HepG2 (cell line): Measurements from ENCODE around the gene AKAP10. TPM values are rescaled to one million over a fixed set of nuclear protein-coding genes. Genes with fewer than 3 reads are reported as not detected.

Source experiments
- ATAC-seq: fragments of 200-7000 bp; cut with Tn5 transposase; 3 replicates; pipeline ENCODE4 v1.9.1; 2020; ENCODE audit warnings: mild to moderate bottlenecking, moderate library complexity
- BruUV-seq: library from RNA; stranded (reverse); fragments of 400-500 nt; replicated peaks from 2 replicates; lab custom pipeline; 2021; lab: Mats Ljungman, UMichigan
- CTCF ChIA-PET: fragments of 300-600 bp; formaldehyde crosslinking; extraction: SDS; loops from one replicate; lab custom pipeline; 2021; ENCODE audit warnings: low total read pairs, inconsistent platforms, low intra/inter-chr PET ratio; lab: Yijun Ruan, JAX
- POLR2A ChIA-PET: fragments of 350-600 bp; sonication (Branson Sonifier 250); formaldehyde crosslinking; loops from one replicate; lab custom pipeline; 2020; ENCODE audit warnings: antibody characterized with exemption, inconsistent platforms; lab: Yijun Ruan, JAX
- DNase-seq: peaks from one replicate; pipeline ENCODE4 v3.0.0-alpha.2; 2015; ENCODE audit warnings: low spot score
- FAIRE-seq: peaks from 3 replicates; lab custom pipeline; 2011; peaks lifted over from hg19 to GRCh38; lab: Jason Lieb, UNC
- H2AFZ ChIP-seq: one replicate; pipeline ENCODE4 v1.6.1; 2011; ENCODE audit warnings: low read length, inconsistent platforms
- H3K27ac ChIP-seq: fragments of 300-600 bp; 3 replicates; pipeline ENCODE4 v1.8.0; 2011; ENCODE audit warnings: mixed run types, mild to moderate bottlenecking, mixed read lengths, low read length, inconsistent platforms; ENCODE audit not compliant: insufficient read depth; ENCODE audit errors: extremely low read length
- H3K27me3 ChIP-seq, 2 experiments: fragments of 200-600 bp in 1 of 2; 2 replicates in 1 of 2; 3 replicates in 1 of 2; pipeline versions ENCODE4 v1.6.0 to v1.8.0; 2011; ENCODE audit warnings: low read length in 2 of 2, mild to moderate bottlenecking in 2 of 2, moderate library complexity in 2 of 2, inconsistent platforms in 1 of 2; ENCODE audit not compliant: insufficient read depth in 2 of 2, control insufficient read depth in 1 of 2
- H3K36me3 ChIP-seq, 2 experiments: fragments of 200-600 bp in 1 of 2; replicated peaks in 1 of 2; 2 replicates in 1 of 2; 3 replicates in 1 of 2; pipeline versions ENCODE4 v1.5.1 to v1.8.0; 2011; ENCODE audit warnings: low read length in 2 of 2, inconsistent platforms in 1 of 2; ENCODE audit not compliant: insufficient read depth in 2 of 2, control insufficient read depth in 1 of 2
- H3K4me1 ChIP-seq: 2 replicates; pipeline ENCODE4 v1.5.1; 2012; ENCODE audit warnings: low read length, inconsistent platforms; ENCODE audit not compliant: insufficient read depth
- H3K4me2 ChIP-seq: 2 replicates; pipeline ENCODE4 v1.6.0; 2011; ENCODE audit warnings: low read depth, low read length, inconsistent platforms
- H3K4me3 ChIP-seq, 3 experiments: fragments of 200-600 bp in 1 of 3; sonication (generic), shearing (Covaris generic) in 1 of 3; replicated peaks in 1 of 3; 2 replicates each; pipeline ENCODE4 v1.5.1; 2011 to 2016; ENCODE audit warnings: low read length in 3 of 3, inconsistent platforms in 2 of 3, low read depth in 2 of 3, mild to moderate bottlenecking in 2 of 3, control low read depth in 1 of 3, mixed read lengths in 1 of 3; ENCODE audit not compliant: insufficient read depth in 1 of 3
- H3K79me2 ChIP-seq: one replicate; pipeline ENCODE4 v1.6.1; 2011; ENCODE audit warnings: low read length, inconsistent platforms; ENCODE audit not compliant: insufficient read depth
- H3K9ac ChIP-seq: 2 replicates; pipeline ENCODE4 v1.6.0; 2011; ENCODE audit warnings: mild to moderate bottlenecking, low read depth, low read length, inconsistent platforms; ENCODE audit not compliant: insufficient read depth
- H3K9me3 ChIP-seq: 2 replicates; pipeline ENCODE4 v1.5.1; 2012; ENCODE audit warnings: mild to moderate bottlenecking, low read length
- H4K20me1 ChIP-seq: 2 replicates; pipeline ENCODE4 v1.6.0; 2011; ENCODE audit warnings: inconsistent platforms, mild to moderate bottlenecking, low read length, moderate library complexity; ENCODE audit not compliant: insufficient read depth
- ARHGAP35 ChIP-seq: sonication (generic); formaldehyde crosslinking; IDR thresholded peaks from 2 replicates; pipeline ENCODE4 v1.9.0; 2022; ENCODE audit warnings: mild to moderate bottlenecking, inconsistent platforms, moderate library complexity, missing genetic modification reagents, borderline replicate concordance
- GABPB1 ChIP-seq: IDR thresholded peaks from 2 replicates; pipeline ENCODE4 v1.6.1; 2016; ENCODE audit warnings: mild to moderate bottlenecking, missing genetic modification reagents, moderate library complexity, missing compliant biosample characterization
- HNRNPL ChIP-seq: fragments of 200-400 bp; formaldehyde crosslinking; IDR thresholded peaks from 2 replicates; pipeline ENCODE4 v1.6.1; 2017; ENCODE audit warnings: mild to moderate bottlenecking, low read depth, low read length
- HOXD1 ChIP-seq: sonication (generic); formaldehyde crosslinking; IDR thresholded peaks from 2 replicates; pipeline ENCODE4 v1.5.0; 2020; ENCODE audit warnings: missing genetic modification reagents
- KDM2A ChIP-seq: sonication (generic); formaldehyde crosslinking; IDR thresholded peaks from 2 replicates; pipeline ENCODE4 v1.4.0; 2020; ENCODE audit warnings: low read depth, missing genetic modification reagents, borderline replicate concordance
- KMT2B ChIP-seq: IDR thresholded peaks from 2 replicates; pipeline ENCODE4 v1.6.1; 2016; ENCODE audit warnings: missing genetic modification reagents, missing compliant biosample characterization
- PITX1 ChIP-seq: sonication (generic); formaldehyde crosslinking; IDR thresholded peaks from 2 replicates; pipeline ENCODE4 v1.5.1; 2020; ENCODE audit warnings: mild to moderate bottlenecking, missing genetic modification reagents
- RNF219 ChIP-seq: sonication (generic); formaldehyde crosslinking; IDR thresholded peaks from 2 replicates; pipeline ENCODE4 v1.5.0; 2020; ENCODE audit warnings: mild to moderate bottlenecking, missing genetic modification reagents
- STAG1 ChIP-seq: sonication (generic); formaldehyde crosslinking; IDR thresholded peaks from 2 replicates; pipeline ENCODE4 v1.4.0; 2020; ENCODE audit warnings: missing genetic modification reagents
- STAT6 ChIP-seq: sonication (generic); formaldehyde crosslinking; IDR thresholded peaks from 2 replicates; pipeline ENCODE4 v1.4.0; 2020; ENCODE audit warnings: missing genetic modification reagents, mild to moderate bottlenecking, borderline replicate concordance
- TAF1 ChIP-seq: sonication (generic); formaldehyde crosslinking; IDR thresholded peaks from 2 replicates; pipeline ENCODE4 v1.4.0; 2020; ENCODE audit warnings: missing genetic modification reagents
- ZBTB7B ChIP-seq: sonication (generic); formaldehyde crosslinking; IDR thresholded peaks from 2 replicates; pipeline ENCODE4 v1.4.0; 2020; ENCODE audit warnings: missing genetic modification reagents
- ZFX ChIP-seq: sonication (generic); formaldehyde crosslinking; IDR thresholded peaks from 2 replicates; pipeline ENCODE4 v1.4.0; 2020; ENCODE audit warnings: mild to moderate bottlenecking, low read depth, missing genetic modification reagents, moderate library complexity
- ZNF124 ChIP-seq: sonication (generic); formaldehyde crosslinking; IDR thresholded peaks from 2 replicates; pipeline ENCODE4 v1.4.0; 2020; ENCODE audit warnings: missing genetic modification reagents
- ZNF225 ChIP-seq: sonication (generic); formaldehyde crosslinking; IDR thresholded peaks from 2 replicates; pipeline ENCODE4 v1.4.0; 2020; ENCODE audit warnings: mild to moderate bottlenecking, missing genetic modification reagents
- ZNF263 ChIP-seq: sonication (generic); formaldehyde crosslinking; IDR thresholded peaks from 2 replicates; pipeline ENCODE4 v1.4.0; 2020; ENCODE audit warnings: missing genetic modification reagents
- ZNF784 ChIP-seq: sonication (generic); formaldehyde crosslinking; IDR thresholded peaks from 2 replicates; pipeline ENCODE4 v1.5.1; 2020; ENCODE audit warnings: missing genetic modification reagents, mild to moderate bottlenecking, borderline replicate concordance
- ZSCAN21 ChIP-seq: sonication (generic); formaldehyde crosslinking; IDR thresholded peaks from 2 replicates; pipeline ENCODE4 v1.8.0; 2022; ENCODE audit warnings: mild to moderate bottlenecking, missing genetic modification reagents, moderate library complexity, borderline replicate concordance
- WGBS: methylation state at CpG from one replicate; pipeline ENCODE4 v1.1.6; 2017; ENCODE audit warnings: low lambda C conversion rate; 5-methylcytosine and 5-hydroxymethylcytosine counted together
- in situ Hi-C: cut with HindIII; loops from 2 replicates; pipeline ENCODE4 v1.10.0; 2017; ENCODE audit warnings: low pct_unique_long_range_greater_than_20kb; ENCODE audit not compliant: extremely low pct_ligation_motif_present
- intact Hi-C: fragments of 100-400 bp; cut with micrococcal nuclease; formaldehyde crosslinking; loops from one replicate; pipeline ENCODE4 v1.10.0; 2022; ENCODE audit not compliant: unreplicated experiment
- polyA plus RNA-seq, 8 experiments: library from polyadenylated mRNA; depleted of rRNA in 3 of 8; stranded (reverse) in 7 of 8; unstranded in 1 of 8; fragments of >200 nt; fragmentation: Illumina TruSeq in 4 of 8; extraction: Trizol in 4 of 8; gene quantifications; 2 replicates each; pipeline versions ENCODE4 v1.2.1 to v1.2.3, GENCODE V29; 2011 to 2016; ENCODE audit warnings: low read depth in 4 of 8, missing spikeins in 1 of 8, mixed read lengths in 1 of 8; ENCODE audit not compliant: insufficient read depth in 1 of 8
- total RNA-seq, 5 experiments: library from RNA; depleted of rRNA; stranded (reverse); fragments of >200 nt; fragmentation: Illumina TruSeq; extraction: Trizol; gene quantifications; 2 replicates each; pipeline ENCODE4 v1.2.3, GENCODE V29; 2016; ENCODE audit warnings: low read depth in 1 of 5

AKAP10 gene
- total and polyA plus RNA-seq, 2 of the 13 experiments (the other 11 are each of a cell fraction or from before 2014, with no cell fraction given), result 17.6 to 21.7 TPM

GRCh38 chr17:19867079-19867328 is 110.6 kb downstream of the AKAP10 start:
- peak; percentile 9 for DNase-seq
- Histone ChIP-seq H3K79me2 (no peaks in the 10 kb centered on the region), H3K4me1 (peaks cover 8% of the 10 kb centered on the region), H3K9ac (peak overlapping the region; percentile 54; the same call in 1 of the 2 replicates), H4K20me1 (no peaks in the 10 kb centered on the region), H3K4me3 (peak overlapping the region; percentile 50 to 75 (median 57)), H3K4me2 (peak overlapping the region; percentile 88), H3K9me3 (no peaks in the 10 kb centered on the region), H2AFZ (no peak overlapping the region), H3K27me3 (peaks cover 0 to 4% of the 10 kb centered on the region in 2 experiments; a peak in 1 of 5 replicates), H3K27ac (no peak overlapping the region), H3K36me3 (no peaks in the 10 kb centered on the region)
- POLR2A ChIA-PET, result no interaction called here
- peak; percentile 89 for ATAC-seq
- 0% methylated on average over 1 of the region's 27 CpGs for WGBS
- CTCF ChIA-PET, result no interaction called here
- intact Hi-C loops (no loop called here), in situ Hi-C loops (no loop called here)
- no peak for FAIRE-seq
- BruUV-seq, result no TSS peak
- 0 out of 2 replicates have a peak, but pooled peaks have one; percentile 31 for TF ChIP-seq ZBTB7B (CRISPR knock-in tag)
- 0 out of 2 replicates have a peak, but pooled peaks have one; percentile 23 for TF ChIP-seq HOXD1 (CRISPR knock-in tag)
- peak; percentile 49; the same call in 1 of the 2 replicates for TF ChIP-seq HNRNPL
- TF ChIP-seq ARHGAP35 (CRISPR knock-in tag), result peak; percentile 68; the same call in 1 of the 2 replicates
- 0 out of 2 replicates have a peak, but pooled peaks have one; percentile 61 for TF ChIP-seq ZNF225 (CRISPR knock-in tag)
- 0 out of 2 replicates have a peak, but pooled peaks have one; percentile 34 for TF ChIP-seq PITX1 (CRISPR knock-in tag)
- no peak for TF ChIP-seq ZNF124 (CRISPR knock-in tag)
- TF ChIP-seq RNF219 (CRISPR knock-in tag), result no peak
- 0 out of 2 replicates have a peak, but pooled peaks have one; percentile 26 for TF ChIP-seq TAF1 (CRISPR knock-in tag)
- TF ChIP-seq ZSCAN21 (CRISPR knock-in tag), result 0 out of 2 replicates have a peak, but pooled peaks have one; percentile 26
- no peak for TF ChIP-seq ZNF784 (CRISPR knock-in tag)
- TF ChIP-seq ZNF263 (CRISPR knock-in tag), result 0 out of 2 replicates have a peak, but pooled peaks have one; percentile 17
- peak; percentile 51 for TF ChIP-seq ZFX (CRISPR knock-in tag)
- peak; percentile 55; the same call in 1 of the 2 replicates for TF ChIP-seq GABPB1 (CRISPR knock-in tag)
- TF ChIP-seq STAT6 (CRISPR knock-in tag), result no peak
- 0 out of 2 replicates have a peak, but pooled peaks have one; percentile 30 for TF ChIP-seq KDM2A
- TF ChIP-seq STAG1 (CRISPR knock-in tag), result peak; percentile 27; the same call in 1 of the 2 replicates
- no peak for TF ChIP-seq KMT2B (CRISPR knock-in tag)
